Stimulated activated CD4-positive, alpha-beta T cell treated with anti-CD3 and anti-CD28 coated beads, TNF-alpha, amount 100 ng/mL, for 48 hours (primary cell): ENCODE results near the gene KCNQ1OT1.

Experiments
- DNase-seq, 3 donors: peaks; one replicate each; pipeline ENCODE4 v3.0.0-alpha.2; 2020; ENCODE audit warnings: low read depth in 3 of 3

Gene KCNQ1OT1

DNA sequence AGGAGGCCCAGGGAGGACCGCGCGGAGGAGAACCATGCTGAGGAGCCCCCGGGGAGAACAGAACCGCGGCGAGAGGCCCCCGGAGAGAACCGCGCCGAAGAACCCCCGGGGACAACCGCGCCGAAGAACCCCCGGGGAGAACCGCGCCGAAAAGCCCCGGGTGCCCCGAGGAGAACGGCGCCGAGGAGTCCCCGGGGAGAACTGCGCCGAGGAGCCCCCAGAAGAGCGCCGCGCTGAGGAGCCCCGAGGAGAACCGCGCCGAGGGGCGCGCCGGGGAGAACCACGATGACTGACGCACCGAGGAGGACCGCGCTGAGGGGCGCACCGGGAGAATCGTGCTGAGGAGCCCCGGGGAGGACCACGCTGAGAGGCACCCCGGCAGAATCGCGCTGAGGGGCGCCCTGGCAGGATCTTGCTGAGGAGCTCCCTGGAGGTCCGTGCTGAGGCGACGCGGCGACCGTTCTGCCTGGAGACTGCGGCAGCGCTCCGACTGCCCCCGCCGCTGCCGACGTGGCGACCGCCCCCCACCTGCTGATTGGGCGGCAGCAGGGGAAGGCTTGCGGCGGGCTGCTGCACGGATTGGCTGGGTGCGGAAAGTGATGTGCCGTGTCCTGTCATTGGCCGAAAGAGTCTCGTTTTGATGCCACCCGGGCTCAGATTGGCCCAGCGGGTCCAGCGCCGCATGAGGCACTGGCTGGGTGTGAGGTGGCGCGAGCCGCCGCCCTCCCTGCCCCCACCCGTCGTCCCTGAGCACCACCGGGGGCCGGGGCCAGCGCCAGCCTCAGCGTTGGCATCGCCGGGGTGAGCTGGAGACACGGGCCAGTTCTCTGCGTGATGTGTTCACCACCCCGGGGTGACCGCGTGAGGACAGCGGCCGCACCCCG lies at the start of gene KCNQ1OT1:
Gene KCNQ1OT1 (minus strand): TSS at position 464 of the 884 bp plus-strand sequence.
- peak; percentile 69 to 81 (median 72) for DNase-seq

DNA sequence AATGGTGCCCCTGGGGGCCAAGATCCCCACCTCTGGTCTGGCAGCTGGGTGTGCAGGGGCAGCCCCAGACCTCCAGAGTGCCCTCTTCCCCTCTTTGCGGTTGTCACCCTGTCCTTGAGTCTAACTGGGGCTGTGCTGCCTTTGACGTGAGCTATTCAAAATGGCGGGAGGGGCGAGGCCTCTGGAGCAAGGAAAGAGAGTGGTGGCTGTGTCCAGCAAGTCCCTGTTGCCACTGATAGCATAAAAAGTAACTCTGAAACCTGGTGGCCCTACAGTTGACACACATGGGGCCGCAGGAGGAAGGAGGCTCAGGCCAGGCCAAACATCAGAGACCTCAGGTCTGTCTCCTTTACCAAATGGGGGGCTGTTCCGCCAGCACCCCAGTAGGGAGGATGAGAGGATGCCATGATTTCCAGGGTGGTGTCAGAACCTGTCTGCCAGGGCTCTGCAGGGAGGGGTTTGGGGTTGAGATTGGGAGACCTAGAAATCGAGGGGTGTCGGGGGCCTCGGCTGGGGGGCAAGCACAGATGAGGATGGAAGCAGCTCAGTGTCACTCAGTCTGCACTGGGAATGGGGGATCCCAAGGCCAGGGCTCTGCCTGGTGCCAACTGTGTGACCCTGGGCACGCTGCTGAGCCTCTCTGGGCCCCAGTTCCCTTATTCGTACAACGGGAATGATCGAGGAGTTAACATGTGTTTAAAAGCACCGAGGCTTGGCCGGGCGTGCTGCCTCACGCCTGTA lies 49.2 kb upstream of the KCNQ1OT1 start:
- no peak for DNase-seq

DNA sequence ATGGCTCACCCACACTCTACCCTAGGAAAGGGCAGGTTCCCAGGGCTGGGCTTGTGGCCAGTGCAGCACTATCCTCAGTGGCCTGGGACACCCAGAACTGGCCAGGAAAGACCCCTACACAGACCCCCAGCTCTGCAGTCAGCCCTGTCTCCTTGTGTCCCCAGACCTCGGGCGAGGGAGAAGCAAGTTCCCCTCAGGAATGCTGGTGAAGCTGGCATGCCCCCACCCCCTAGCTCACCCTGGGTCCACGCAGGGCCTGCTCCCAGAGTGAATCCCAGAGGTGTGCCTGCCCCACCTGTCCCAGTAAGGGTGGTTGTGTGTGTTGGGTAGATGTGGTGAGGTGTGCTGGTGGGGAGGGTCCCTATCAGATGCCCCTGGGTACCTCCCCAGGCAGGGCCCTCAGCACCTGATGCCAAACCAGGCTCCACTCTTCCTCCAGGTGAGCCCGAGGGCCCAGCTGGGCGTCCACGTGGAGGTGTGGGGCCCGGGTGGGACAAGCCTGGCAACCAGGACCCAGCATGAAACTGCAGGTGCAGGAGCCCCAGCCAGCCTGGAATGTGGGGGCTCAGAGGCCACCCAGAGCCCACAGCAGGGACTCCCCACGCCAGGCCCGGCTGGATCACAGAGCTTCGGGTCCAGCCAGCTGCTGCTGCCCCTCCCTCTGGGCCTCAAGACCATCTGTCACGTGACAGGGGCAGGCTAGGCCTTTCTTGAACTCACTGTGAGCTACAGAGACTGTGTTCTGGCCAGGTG lies 48.4 kb upstream of the KCNQ1OT1 start:
- DNase-seq, result no peak

DNA sequence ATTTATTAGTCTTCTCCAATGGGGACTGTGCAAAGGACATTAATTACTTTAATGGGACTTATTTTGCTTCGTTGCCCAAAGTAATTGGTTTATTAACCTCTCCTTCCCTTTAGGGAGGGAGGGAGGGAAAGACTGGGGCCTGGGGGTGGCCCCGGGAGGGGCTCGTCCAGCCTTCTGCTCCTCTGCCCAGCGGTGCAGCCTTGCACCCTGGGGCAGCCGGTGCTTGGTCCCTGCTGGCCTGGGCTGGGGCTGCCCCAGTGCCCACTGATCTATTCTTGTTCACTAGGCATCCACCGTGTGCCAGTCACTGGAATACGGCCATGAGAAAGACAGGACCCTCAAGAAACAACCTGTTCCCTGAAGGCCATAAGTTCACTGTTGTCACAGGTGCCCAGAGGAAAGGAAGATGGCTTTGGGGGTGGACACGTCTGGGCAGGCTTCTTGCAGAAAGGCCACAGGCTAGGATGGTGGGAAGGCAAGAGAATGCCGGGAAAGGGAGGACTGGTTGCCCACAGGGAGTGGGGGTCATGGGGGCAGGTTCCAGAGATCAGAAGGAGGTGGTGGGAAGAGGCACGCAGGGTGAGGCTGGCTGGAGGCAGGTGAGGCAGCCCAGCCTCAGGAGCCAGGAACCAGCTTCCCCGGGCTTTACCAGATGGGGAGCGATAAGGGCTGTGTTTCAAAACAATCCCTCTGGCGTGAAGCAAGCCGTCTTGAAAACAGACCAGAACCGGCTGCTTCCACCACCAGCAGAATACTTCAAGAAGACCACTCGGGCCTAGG lies 47.6 kb upstream of the KCNQ1OT1 start:
- no peak for DNase-seq

DNA sequence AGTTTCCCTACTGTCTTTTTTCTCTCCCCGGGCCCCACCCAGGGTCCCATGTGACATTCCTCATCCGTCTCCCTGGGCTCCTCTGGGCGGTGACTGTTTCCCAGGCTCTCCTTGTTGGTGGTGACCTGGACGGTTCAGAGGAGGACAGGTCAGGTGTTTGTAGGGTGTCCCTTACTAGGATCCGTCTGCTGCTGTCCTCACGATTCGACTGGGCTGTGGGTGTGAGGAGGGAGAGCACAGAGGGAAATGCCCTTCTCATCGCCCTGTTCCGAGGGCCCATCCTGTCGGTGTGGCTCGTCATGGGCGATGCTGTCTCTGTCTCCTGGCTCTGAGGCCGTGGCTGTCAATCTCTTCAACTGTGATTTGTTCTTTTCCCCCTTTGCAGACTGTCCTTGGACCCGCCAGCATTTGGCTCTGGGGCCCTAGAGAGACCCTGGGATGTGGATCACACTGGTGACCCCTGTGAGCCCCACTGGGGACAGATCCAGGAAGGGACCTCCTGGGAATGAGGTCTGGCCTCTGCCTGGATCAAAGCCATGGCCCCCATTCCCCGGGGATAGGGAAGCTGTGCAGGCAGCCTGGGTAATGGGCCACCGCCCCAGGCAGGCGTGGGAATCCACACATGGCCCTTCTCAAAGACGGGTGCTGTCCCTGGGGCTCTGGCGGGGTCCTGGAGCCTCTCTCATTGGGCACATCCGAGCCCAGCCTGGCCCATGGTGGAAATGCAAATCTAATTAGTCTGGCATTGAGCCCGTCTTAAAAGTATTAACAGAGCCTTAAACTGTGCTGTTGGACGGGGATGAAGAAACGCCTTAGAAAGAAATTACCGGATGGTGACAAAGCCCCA lies 46.8 kb upstream of the KCNQ1OT1 start:
- DNase-seq, result no peak

DNA sequence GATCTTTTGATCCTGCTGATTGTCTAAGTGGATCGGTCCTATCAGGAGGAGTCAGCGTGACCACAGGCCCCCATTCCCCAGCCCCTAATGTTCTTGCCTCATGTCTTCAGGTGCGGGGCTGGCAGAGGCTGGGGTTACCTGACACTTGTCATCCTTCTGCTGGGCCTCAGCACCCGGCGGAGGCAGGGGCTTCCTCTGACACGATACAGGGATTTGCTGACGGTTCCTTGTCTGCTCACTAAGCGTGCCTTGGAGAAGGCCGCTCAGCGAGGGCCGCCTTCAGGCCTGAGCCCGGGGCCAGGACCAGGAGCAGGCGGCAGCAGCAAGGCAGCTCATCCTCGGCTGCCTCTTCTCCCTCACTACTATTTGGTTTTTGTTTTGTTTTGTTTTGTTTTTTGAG lies 45.7 kb upstream of the KCNQ1OT1 start:
- DNase-seq, result no peak

DNA sequence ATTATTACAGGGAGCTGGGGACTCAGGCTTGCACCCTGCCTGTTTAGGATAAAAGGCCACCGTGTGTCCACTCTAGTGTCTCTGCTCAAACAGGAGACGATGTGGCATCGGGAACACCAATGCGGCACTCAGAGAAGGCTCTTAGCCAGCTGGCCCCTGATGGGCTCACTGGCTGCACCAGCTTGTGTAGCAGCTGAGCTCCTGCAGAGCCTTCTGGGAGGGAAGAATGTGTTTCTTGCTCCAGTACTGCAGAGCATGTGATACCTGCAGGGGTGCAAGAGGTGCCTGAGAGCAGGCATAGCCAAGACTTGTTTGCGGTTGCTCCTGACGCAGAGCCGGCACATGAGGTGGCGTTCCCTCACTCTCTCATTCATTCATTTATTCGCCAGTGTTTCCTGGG lies 44.4 kb upstream of the KCNQ1OT1 start:
- no peak for DNase-seq

DNA sequence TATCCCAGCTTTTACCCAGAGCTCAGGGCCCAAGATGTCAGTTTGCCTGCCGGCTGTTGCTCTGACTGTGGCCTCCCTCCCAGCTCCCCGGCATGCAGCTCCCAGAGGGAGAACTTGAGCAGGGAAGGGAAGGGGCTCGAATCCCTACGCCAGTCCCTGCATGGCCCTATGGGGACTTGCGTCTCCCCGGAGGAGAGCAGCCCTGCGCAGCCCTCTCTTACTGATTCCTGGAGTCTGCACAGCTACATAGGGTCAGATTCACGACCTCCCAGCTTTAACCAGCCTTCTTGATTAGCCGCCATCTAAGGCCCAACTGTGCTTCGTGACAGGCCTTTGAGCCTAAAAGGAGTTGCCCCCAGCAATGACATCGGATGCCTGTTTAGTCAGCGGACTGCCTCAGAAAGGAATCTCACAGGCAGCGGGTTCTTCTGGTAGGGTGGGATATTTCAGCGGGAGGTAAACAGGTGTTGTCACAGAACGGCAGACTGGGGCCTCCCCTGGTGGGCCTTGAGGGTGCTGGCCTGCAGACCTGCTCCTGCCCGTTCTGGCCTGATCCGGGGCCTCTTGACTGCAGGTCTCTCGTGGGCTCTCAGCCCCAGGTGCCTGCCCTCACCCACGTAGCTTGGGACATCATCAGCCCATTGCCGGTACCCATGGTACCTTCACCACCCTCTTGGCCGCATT lies 43.8 kb upstream of the KCNQ1OT1 start:
- no peak for DNase-seq

DNA sequence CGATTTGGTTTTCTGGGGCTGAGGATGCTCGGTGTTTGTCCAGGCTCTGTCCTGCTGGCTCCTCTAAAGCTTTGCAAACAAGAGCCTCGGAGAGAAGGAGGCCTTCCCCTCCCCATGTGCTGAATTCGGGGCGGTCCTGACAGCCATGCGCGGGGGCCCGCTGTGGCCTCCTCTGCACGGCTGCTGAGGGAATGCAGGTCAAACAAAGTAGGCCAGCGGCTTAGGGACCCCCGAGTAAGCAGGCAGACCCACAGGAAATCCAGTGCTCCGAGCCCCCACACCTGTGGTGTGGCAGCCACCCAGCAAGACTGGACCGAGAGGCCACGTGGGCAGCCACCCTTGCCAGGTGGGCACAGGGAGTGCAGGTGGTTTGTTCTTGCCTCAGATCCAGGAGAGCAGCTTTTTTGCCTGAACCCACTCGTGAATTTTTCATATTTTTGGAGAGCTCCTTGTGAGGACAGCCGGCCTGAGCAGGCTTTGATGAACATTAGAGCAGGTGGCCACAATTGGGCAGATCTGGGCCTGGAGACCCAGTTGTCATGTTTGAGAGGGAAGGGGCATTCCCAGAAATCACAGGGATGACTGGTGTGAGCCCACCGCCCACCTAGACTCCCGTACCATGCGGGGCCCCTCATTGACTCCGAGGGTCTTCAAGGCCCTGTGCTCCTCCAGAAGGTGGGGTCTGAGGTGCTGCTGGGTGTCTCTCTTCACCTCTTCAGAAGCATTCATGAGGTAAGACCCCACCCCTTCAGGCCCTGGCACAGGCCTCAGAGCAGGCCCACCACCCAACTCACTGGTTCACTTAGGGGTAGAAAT lies 43.0 kb upstream of the KCNQ1OT1 start:
- DNase-seq, result no peak

DNA sequence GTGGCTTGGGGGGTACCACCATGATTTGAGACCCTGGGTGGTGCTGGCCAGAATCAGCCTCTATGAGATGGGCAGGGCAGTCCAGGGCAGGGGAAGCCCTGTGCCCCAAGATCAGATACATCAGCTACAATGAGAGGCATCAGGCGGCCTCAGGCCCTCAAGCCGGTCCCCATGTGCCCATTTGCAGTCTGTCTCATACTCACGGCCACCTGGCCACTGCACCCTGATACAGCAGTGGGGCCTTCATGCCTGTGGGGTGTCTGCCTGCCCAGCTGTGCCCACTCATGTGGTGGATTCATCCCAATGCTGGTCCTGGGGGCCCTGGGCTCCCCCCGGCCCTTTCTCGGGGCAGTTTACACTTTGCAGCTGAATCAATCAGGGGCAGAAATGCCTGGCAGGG lies 42.4 kb upstream of the KCNQ1OT1 start:
- DNase-seq, result no peak

DNA sequence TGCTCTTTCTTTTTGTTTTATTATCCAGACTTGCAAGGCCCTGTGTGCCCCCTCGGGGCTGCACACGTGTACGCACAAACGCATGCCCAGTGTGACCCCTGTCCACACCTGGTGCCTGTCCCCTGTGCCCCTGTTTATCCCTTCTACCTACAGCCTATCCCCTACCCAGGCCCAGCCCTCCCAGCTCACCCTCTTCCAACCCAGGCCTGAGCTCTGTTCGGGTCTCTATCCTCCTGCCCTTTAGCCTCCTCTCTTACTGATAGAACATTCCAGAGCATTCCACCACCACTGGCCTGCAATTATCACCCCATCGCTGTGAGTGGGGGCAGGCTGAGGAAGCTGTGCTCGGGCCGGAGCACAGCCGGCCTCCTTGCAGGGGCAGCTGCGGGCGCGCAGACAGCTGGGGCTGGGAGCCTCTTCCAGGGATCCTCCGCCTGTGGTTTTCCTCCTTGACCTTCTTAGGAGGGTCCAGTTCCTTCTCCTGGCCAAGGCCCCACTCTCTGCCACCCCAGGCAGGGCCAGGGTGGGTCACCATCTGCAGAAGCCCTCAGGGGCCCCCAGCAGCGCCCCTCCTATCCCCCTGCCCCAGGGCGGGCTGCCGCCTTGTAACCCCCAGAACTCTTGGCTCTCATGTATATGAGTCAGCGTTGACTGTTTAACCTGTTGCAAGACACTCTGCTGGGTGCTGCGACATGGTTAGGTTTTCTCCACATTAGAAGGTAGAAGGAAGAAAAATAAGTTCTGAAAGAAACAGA lies 41.8 kb upstream of the KCNQ1OT1 start:
- no peak for DNase-seq

DNA sequence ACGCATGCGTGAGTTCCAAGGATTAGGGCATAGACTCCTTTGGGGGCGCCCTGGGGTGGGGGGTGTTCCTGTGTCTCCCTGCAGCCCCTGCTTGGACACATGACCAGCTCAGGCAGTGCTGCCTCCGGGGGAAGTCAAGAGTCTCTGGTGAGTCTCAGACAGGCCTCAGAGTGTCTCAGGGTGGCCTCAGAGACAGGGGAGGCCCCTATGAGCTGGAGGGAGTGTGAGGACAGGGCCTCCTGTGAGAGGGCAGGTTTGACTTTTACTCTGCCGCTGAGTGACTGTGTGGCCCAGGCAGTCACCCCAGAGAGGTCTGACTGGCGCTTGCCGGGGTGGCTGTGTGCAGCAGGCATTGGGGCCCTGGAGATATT lies 41.2 kb upstream of the KCNQ1OT1 start:
- no peak for DNase-seq

DNA sequence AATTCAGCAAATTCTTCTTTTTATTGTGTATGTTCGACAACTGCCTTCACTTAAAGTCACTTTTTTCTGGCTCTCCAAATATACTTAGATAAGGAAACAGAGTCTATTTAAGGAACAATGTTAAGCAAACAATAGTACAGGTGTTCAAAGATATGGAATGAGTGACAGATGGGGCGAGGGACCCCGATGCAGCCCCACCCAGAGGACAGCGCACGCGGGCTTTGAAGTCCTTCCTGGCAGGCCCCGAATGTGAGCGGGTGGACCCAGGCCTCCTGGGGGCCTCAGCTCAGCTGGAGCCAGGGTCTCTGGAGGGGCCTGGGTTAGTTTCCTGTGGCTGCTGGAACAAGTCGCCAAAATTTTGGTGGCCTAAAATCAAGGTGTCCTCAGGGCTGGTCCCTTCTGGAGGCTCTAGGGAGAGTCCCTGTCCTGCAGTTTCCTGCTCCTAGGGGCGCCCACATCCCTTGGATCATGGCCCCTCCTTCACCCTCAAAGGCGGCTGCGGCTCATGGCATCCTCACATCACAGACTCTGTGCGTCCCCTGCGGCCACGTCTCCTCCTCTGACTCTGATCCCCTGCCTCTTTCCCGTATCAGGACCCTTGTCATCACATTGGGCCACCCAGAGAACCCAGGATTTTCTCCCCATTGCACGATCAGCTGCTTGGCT lies 40.6 kb upstream of the KCNQ1OT1 start:
- no peak for DNase-seq

DNA sequence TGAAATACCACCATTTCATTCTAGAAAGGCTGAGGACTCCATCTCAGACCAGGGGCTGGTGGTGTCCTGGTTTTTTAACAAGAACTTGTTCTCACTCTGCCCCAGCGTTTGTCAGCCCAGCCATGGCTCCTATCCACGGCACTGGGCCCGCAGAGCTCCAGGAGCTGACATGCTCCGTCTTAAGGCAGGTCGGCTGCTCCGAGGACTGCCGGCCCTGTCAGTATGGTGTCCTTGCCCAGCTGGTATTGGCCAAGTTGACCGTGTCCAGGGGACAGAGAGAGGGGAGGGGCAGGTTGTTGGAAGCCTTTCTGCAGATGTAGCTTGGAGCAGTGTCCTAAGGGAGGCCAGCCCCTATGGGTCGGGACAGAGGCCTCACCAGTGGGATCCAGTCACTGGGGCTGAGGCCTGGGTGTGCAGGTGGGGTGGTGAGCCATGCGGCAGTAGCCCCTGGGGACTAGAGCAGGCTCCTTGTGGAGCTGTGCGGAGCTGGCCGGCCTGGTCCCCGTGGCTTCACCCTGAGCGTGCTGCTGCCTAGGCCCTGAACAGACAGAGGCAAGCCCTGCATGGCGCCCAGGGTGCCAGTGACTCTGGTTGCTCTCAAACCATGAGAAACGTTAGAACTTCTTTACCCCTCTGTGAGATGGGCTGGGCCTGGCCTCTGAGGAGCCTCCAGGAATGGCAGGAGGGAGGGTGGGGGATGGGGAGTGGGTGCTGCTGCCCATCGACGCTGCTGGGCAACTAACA lies 39.9 kb upstream of the KCNQ1OT1 start:
- DNase-seq, result no peak

DNA sequence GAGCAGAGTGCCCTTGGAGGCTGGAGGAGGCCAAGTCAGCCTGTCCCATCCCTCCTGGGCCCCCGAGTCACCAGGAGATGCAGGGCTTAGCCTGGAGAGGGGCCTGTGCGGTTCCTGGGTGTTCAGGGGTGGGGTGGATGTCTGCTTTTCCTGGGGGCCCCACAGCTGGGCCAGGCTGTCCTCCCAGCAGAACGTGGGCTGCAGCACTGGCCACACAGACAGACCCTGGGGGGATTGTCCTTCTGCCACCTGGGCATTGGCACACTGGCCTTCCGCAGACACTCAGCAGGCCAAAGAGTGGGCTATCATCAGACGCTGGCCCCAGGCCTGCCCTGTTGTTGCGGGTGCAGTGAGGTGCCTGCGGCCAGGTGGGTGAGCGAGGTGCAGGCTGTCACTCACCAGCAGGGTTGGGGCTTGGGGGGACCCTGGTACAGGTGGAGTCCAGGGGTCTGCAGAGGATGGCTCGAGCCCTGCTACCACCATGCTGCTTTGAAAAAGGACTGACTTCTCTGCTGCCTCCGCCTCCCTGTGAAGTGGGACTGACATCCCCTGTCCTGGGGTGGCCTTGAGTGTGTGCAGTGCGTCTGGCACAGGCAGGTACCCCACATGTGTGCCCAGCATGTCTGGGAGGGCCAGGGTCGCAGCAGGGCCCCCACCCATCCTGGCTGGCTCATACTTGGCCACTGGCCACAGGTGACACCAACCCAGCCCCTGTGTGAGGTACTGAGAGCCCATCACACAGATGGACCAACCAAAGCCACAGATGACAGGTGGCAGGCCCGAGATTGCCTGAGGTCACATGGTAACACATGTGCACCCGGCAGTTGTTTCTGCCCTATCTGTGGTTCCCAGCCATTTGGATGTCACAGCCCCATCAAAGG lies 39.0 kb upstream of the KCNQ1OT1 start:
- DNase-seq, result no peak

DNA sequence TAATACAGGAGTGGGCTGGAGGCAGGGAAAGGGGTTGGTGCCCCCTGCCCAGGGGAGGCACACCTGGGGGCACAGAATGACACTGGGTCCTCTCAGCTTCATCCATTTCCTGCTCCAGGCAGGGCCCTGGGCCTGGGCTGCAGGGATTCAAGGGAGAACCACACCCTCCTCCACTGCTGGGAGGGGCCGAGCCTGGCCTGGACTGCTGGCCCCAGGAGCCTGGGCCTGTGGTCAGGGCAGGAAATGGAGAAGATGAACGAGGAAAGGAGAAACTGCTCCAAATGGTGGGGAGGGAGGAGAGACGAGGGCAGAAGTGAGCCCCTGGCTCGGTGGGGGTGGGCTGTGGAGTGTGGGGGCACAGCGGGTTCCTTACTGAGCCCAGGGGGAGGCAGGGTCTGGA lies 38.1 kb upstream of the KCNQ1OT1 start:
- no peak for DNase-seq
